ENCODE results near the gene APBA1.

- no peak for TF ChIP-seq PTBP1 (IDR thresholded peaks at IDR 0.05; ENCODE audit: low read depth, low read length)
- no peak for TF ChIP-seq ZBTB34 (CRISPR knock-in tag; IDR thresholded peaks at IDR 0.05)
- no peak for TF ChIP-seq POLR2A (conservative IDR thresholded peaks at IDR 0.05)
- TF ChIP-seq ZNF740 (CRISPR knock-in tag; IDR thresholded peaks at IDR 0.05) = no peak
- no peak for TF ChIP-seq ZNF740 (tag; IDR thresholded peaks at IDR 0.05)
- TF ChIP-seq STAG1 (CRISPR knock-in tag; IDR thresholded peaks at IDR 0.05; ENCODE audit: borderline replicate concordance) = no peak
- no peak for TF ChIP-seq EZH2 (IDR thresholded peaks at IDR 0.05; ENCODE audit: borderline replicate concordance, low read depth, low read length)
- no peak for TF ChIP-seq NUFIP1 (IDR thresholded peaks at IDR 0.05; ENCODE audit: partially characterized antibody)
- no peak for TF ChIP-seq BRD4 (IDR thresholded peaks at IDR 0.05)
- no peak for TF ChIP-seq CTCF (IDR thresholded peaks at IDR 0.05 in 2 of 3, conservative IDR thresholded peaks at IDR 0.05 in 1 of 3; ENCODE audit: insufficient read depth in 2 of 3, low read depth in 1 of 3, low read length in 3 of 3)
- TF ChIP-seq EHMT2 (IDR thresholded peaks at IDR 0.05) = no peak
- TF ChIP-seq MXI1 (IDR thresholded peaks at IDR 0.05; ENCODE audit: low read depth, low read length) = no peak
- TF ChIP-seq SP2 (IDR thresholded peaks at IDR 0.05; ENCODE audit: extremely low read depth, low read depth, low read length, poor library complexity, severe bottlenecking) = no peak
- TF ChIP-seq PRPF4 (IDR thresholded peaks at IDR 0.05; ENCODE audit: insufficient read depth, low read depth, low read length, poor library complexity, severe bottlenecking) = no peak
- no peak for TF ChIP-seq KDM1A (IDR thresholded peaks at IDR 0.05)
Observed at GRCh38 chr9:69392826-69393225, 279.3 kb downstream of the APBA1 start.
